ENCODE data around the gene PATJ.

GRCh38 chr1:62198069-62198780 lies 455.9 kb downstream of the PATJ start:
- TF ChIP-seq CTCF (IDR thresholded peaks at IDR 0.05; ENCODE audit: borderline replicate concordance, extremely low read depth, low read length, poor library complexity, severe bottlenecking) (no peak), EZH2 (IDR thresholded peaks at IDR 0.05; ENCODE audit: borderline replicate concordance, low read depth, low read length, severe bottlenecking) (no peak)

All from DND-41 (cell line).